ENCODE data around the gene FOXJ3.

FOXJ3 gene

DNA sequence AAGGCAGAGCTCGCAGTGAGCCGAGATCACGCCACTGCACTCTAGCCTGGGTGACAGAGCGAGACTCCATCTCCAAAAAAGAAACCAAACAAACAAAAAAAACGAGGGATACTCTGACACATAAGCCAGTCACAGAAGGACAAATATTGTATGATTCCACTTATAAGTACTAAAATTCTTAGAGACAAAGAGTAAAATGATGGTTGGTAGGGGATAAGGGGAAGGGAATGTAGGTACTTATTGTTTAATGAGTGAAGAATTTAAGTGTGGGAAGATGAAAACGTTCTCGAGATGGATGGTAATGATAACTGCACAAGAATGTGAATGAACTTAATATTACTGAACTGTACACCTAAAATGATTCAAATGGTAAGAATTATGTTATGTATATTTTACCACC, 103.8 kb downstream of the FOXJ3 start:
- Histone ChIP-seq H3K4me3 (ENCODE audit: insufficient read depth, low read length, poor library complexity, severe bottlenecking) (no peak overlapping the region), H3K9me3 (ENCODE audit: insufficient read depth, low read length) (peaks cover 7% of the 10 kb centered on the region; the same call in 1 of the 2 replicates), H4K20me1 (ENCODE audit: low read depth, low read length) (peaks cover 10% of the 10 kb centered on the region; the same call in 1 of the 2 replicates), H3K27me3 (ENCODE audit: low read length) (no peaks in the 10 kb centered on the region), H3F3A (ENCODE audit: insufficient read depth) (no peaks in the 10 kb centered on the region; the same call in 1 of the 2 replicates), H3K27ac (ENCODE audit: low read depth, low read length) (no peak overlapping the region), H3K4me2 (ENCODE audit: low read depth, low read length, poor library complexity, severe bottlenecking) (no peak overlapping the region), H3K79me2 (ENCODE audit: insufficient read depth, low read length) (peaks cover 44% of the 10 kb centered on the region), H3K9ac (ENCODE audit: low read length) (no peak overlapping the region), H2AFZ (ENCODE audit: low read depth, low read length, severe bottlenecking) (no peak overlapping the region), H3K36me3 (ENCODE audit: low read length) (peaks cover 7% of the 10 kb centered on the region; the same call in 1 of the 2 replicates), H3K9me2 (replicated peaks; ENCODE audit: insufficient read depth, low read length) (no peaks in the 10 kb centered on the region)
- no peak for TF ChIP-seq EZH2phosphoT487 (conservative IDR thresholded peaks at IDR 0.05; ENCODE audit: low read length)
- TF ChIP-seq, protein P1, sequence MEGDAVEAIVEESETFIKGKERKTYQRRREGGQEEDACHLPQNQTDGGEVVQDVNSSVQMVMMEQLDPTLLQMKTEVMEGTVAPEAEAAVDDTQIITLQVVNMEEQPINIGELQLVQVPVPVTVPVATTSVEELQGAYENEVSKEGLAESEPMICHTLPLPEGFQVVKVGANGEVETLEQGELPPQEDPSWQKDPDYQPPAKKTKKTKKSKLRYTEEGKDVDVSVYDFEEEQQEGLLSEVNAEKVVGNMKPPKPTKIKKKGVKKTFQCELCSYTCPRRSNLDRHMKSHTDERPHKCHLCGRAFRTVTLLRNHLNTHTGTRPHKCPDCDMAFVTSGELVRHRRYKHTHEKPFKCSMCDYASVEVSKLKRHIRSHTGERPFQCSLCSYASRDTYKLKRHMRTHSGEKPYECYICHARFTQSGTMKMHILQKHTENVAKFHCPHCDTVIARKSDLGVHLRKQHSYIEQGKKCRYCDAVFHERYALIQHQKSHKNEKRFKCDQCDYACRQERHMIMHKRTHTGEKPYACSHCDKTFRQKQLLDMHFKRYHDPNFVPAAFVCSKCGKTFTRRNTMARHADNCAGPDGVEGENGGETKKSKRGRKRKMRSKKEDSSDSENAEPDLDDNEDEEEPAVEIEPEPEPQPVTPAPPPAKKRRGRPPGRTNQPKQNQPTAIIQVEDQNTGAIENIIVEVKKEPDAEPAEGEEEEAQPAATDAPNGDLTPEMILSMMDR (IDR thresholded peaks at IDR 0.05; ENCODE audit: insufficient read depth, low read length, poor library complexity, severe bottlenecking) = no peak

DNA sequence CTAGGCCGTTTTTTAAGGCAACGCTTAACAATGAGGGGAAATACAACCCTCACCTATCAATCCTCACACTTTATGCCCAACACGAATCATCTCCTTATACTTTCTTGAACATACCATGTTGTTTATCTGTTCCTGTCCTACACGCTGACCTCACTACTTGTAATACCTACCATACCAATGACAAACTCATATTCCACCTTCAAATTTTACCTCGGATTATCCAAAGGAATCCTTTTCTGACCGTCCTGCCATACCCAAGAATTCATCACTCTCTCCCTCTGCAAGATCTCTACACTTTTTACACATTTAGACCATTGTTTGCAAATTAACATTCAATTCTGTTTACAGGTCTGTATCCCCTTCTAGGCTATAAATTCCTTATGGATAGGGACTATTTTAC, 106.1 kb downstream of the FOXJ3 start:
- Histone ChIP-seq H3K79me2 (ENCODE audit: insufficient read depth, low read length) (peaks cover 37% of the 10 kb centered on the region), H3K27ac (ENCODE audit: low read depth, low read length) (no peak overlapping the region), H3F3A (ENCODE audit: insufficient read depth) (no peaks in the 10 kb centered on the region; the same call in 1 of the 2 replicates), H2AFZ (ENCODE audit: low read depth, low read length, severe bottlenecking) (no peak overlapping the region), H4K20me1 (ENCODE audit: low read depth, low read length) (peaks cover 10% of the 10 kb centered on the region; the same call in 1 of the 2 replicates), H3K36me3 (ENCODE audit: low read length) (peaks cover 4% of the 10 kb centered on the region; the same call in 1 of the 2 replicates), H3K4me3 (ENCODE audit: insufficient read depth, low read length, poor library complexity, severe bottlenecking) (no peak overlapping the region), H3K27me3 (ENCODE audit: low read length) (no peaks in the 10 kb centered on the region), H3K9me2 (replicated peaks; ENCODE audit: insufficient read depth, low read length) (no peaks in the 10 kb centered on the region), H3K9me3 (ENCODE audit: insufficient read depth, low read length) (no peaks in the 10 kb centered on the region), H3K4me2 (ENCODE audit: low read depth, low read length, poor library complexity, severe bottlenecking) (no peak overlapping the region), H3K9ac (ENCODE audit: low read length) (no peak overlapping the region)
- TF ChIP-seq, protein P1 (IDR thresholded peaks at IDR 0.05; ENCODE audit: insufficient read depth, low read length, poor library complexity, severe bottlenecking) = no peak
- no peak for TF ChIP-seq EZH2phosphoT487 (conservative IDR thresholded peaks at IDR 0.05; ENCODE audit: low read length)

DNA sequence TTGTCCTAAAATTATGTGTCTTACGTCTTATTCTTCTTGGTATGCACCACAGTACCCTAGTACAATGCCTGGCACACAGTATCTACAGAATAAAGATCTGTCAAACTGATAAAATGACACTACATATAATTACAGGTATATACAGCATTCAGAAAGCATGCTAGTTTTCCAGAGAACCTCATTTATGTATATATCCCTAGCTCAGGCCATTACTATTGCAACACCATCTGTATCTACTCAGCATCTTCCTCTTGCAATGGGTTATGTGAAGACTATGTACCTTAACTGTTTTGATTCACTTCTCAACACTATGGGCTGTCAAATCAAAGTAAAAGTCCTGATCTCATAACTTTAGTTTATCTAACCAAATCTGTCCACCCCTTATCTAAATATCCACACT, 112.0 kb downstream of the FOXJ3 start:
- H3K79me2 ChIP-seq (ENCODE audit: insufficient read depth, low read length) = peaks cover 21% of the 10 kb centered on the region
- H3K4me3 ChIP-seq (ENCODE audit: insufficient read depth, low read length, poor library complexity, severe bottlenecking) = no peak overlapping the region
- H3K4me2 ChIP-seq (ENCODE audit: low read depth, low read length, poor library complexity, severe bottlenecking) = no peak overlapping the region
- H3K9me2 ChIP-seq (replicated peaks; ENCODE audit: insufficient read depth, low read length) = no peaks in the 10 kb centered on the region
- H3K27me3 ChIP-seq (ENCODE audit: low read length) = no peaks in the 10 kb centered on the region
- no peaks in the 10 kb centered on the region for H3K9me3 ChIP-seq (ENCODE audit: insufficient read depth, low read length)
- no peak overlapping the region for H2AFZ ChIP-seq (ENCODE audit: low read depth, low read length, severe bottlenecking)
- peaks cover 2% of the 10 kb centered on the region; the same call in 1 of the 2 replicates for H3F3A ChIP-seq (ENCODE audit: insufficient read depth)
- H4K20me1 ChIP-seq (ENCODE audit: low read depth, low read length) = no peaks in the 10 kb centered on the region
- TF ChIP-seq, protein P1 (IDR thresholded peaks at IDR 0.05; ENCODE audit: insufficient read depth, low read length, poor library complexity, severe bottlenecking) = no peak
- no peak for TF ChIP-seq EZH2phosphoT487 (conservative IDR thresholded peaks at IDR 0.05; ENCODE audit: low read length)
- H3K36me3 ChIP-seq (ENCODE audit: low read length) = peaks cover 7% of the 10 kb centered on the region; the same call in 1 of the 2 replicates
- no peak overlapping the region for H3K9ac ChIP-seq (ENCODE audit: low read length)
- H3K27ac ChIP-seq (ENCODE audit: low read depth, low read length) = no peak overlapping the region

Data from SU-DHL-6 (cell line).